Smooth muscle cell (in vitro differentiated cells): ENCODE measurements around the gene RPP21. TPM values are rescaled to one million over a fixed set of nuclear protein-coding genes. Genes with fewer than 3 reads are reported as not detected.

Experiments used
- DNase-seq: peaks from one replicate; lab custom pipeline; 2025; ENCODE audit not compliant: unreplicated experiment; lab: John Stamatoyannopoulos, UW
- H2AFZ ChIP-seq: fragments of 200-600 bp; sonication (generic); 2 replicates; pipeline ENCODE4 v1.6.0; 2016; ENCODE audit warnings: antibody characterized with exemption, low read depth, mild to moderate bottlenecking
- H3F3A ChIP-seq: fragments of 200-600 bp; sonication (generic); 2 replicates; pipeline ENCODE4 v1.6.0; 2017; ENCODE audit warnings: antibody characterized with exemption, low read depth
- H3K27ac ChIP-seq: fragments of 200-600 bp; sonication (generic); 2 replicates; pipeline ENCODE4 v1.5.1; 2016; ENCODE audit warnings: low read depth, mild to moderate bottlenecking
- H3K27me3 ChIP-seq: fragments of 200-600 bp; sonication (generic); 2 replicates; pipeline ENCODE4 v1.6.1; 2016; ENCODE audit warnings: low read depth, mild to moderate bottlenecking
- H3K36me3 ChIP-seq: fragments of 200-600 bp; sonication (generic); 2 replicates; pipeline ENCODE4 v1.5.1; 2016; ENCODE audit warnings: low read depth
- H3K4me1 ChIP-seq: fragments of 200-600 bp; sonication (generic); 2 replicates; pipeline ENCODE4 v1.5.1; 2016; ENCODE audit warnings: low read depth
- H3K4me2 ChIP-seq: fragments of 200-600 bp; sonication (generic); 2 replicates; pipeline ENCODE4 v1.6.0; 2016; ENCODE audit warnings: mild to moderate bottlenecking
- H3K4me3 ChIP-seq: fragments of 200-600 bp; sonication (generic); 2 replicates; pipeline ENCODE4 v1.5.1; 2016; ENCODE audit warnings: mild to moderate bottlenecking
- H3K79me2 ChIP-seq: fragments of 200-600 bp; sonication (generic); 2 replicates; pipeline ENCODE4 v1.6.0; 2016; ENCODE audit warnings: low read depth, mild to moderate bottlenecking
- H3K9ac ChIP-seq: fragments of 200-600 bp; sonication (generic); 2 replicates; pipeline ENCODE4 v1.6.0; 2016; ENCODE audit warnings: low read depth
- H3K9me3 ChIP-seq: fragments of 200-600 bp; sonication (generic); replicated peaks from 2 replicates; pipeline ENCODE4 v1.5.1; 2016; ENCODE audit warnings: low read depth
- H4K20me1 ChIP-seq: fragments of 200-600 bp; sonication (generic); 2 replicates; pipeline ENCODE4 v1.6.0; 2016; ENCODE audit warnings: low read depth
- CTCF ChIP-seq: fragments of 200-600 bp; sonication (generic); IDR thresholded peaks from 2 replicates; pipeline ENCODE4 v1.5.1; 2017; ENCODE audit warnings: borderline replicate concordance, mild to moderate bottlenecking, antibody characterized with exemption; ENCODE audit not compliant: insufficient read depth, poor library complexity, severe bottlenecking
- WGBS: methylation state at CpG from one replicate; pipeline ENCODE4 v1.1.7; 2016; ENCODE audit warnings: low lambda C conversion rate; 5-methylcytosine and 5-hydroxymethylcytosine counted together
- polyA plus RNA-seq: library from polyadenylated mRNA; unstranded; fragments of >200 nt; fragmentation: Nextera tagmentation; extraction: Ambion mirVana; gene quantifications from 2 replicates; pipeline ENCODE4 v1.2.1, GENCODE V29; 2016
- total RNA-seq: library from RNA; depleted of rRNA; stranded (reverse); fragments of >200 nt; gene quantifications from 2 replicates; pipeline ENCODE4 v1.2.3, GENCODE V29; 2014

Gene RPP21
- total and polyA plus RNA-seq, 2 experiments from 2014 or later: 66.3 to 77.5 TPM

- 10% methylated on average over 17 of the region's 17 CpGs for WGBS
- peak overlapping the region; percentile 99 for H3K9ac ChIP-seq
- H3K36me3 ChIP-seq: peaks cover 7% of the 10 kb centered on the region
- peaks cover 4% of the 10 kb centered on the region for H3F3A ChIP-seq
- H2AFZ ChIP-seq: no peak overlapping the region
- no peaks in the 10 kb centered on the region for H3K27me3 ChIP-seq
- peak overlapping the region; percentile 98 for H3K4me2 ChIP-seq
- peaks cover 35% of the 10 kb centered on the region for H3K79me2 ChIP-seq
- peaks cover 32% of the 10 kb centered on the region for H3K4me1 ChIP-seq
- no peak for TF ChIP-seq CTCF
- no peak for DNase-seq
- peak overlapping the region; percentile 92 for H3K4me3 ChIP-seq
- H3K27ac ChIP-seq: peak overlapping the region; percentile 100
- H4K20me1 ChIP-seq: peaks cover 29% of the 10 kb centered on the region
- H3K9me3 ChIP-seq: no peaks in the 10 kb centered on the region
These were observed 17.7 kb upstream of the RPP21 start for GRCh38 chr6:30327232-30327746.

- peaks cover 32% of the 10 kb centered on the region for H3K79me2 ChIP-seq
- TF ChIP-seq CTCF: no peak
- H3K4me3 ChIP-seq: no peak overlapping the region
- no peaks in the 10 kb centered on the region for H3K27me3 ChIP-seq
- peaks cover 4% of the 10 kb centered on the region for H3F3A ChIP-seq
- DNase-seq: no peak
- no peak overlapping the region for H2AFZ ChIP-seq
- peaks cover 19% of the 10 kb centered on the region for H4K20me1 ChIP-seq
- peak overlapping the region; percentile 100 for H3K27ac ChIP-seq
- H3K4me2 ChIP-seq: no peak overlapping the region
- peaks cover 14% of the 10 kb centered on the region for H3K36me3 ChIP-seq
- no peak overlapping the region for H3K9ac ChIP-seq
- peaks cover 27% of the 10 kb centered on the region for H3K4me1 ChIP-seq
- H3K9me3 ChIP-seq: no peaks in the 10 kb centered on the region
These were observed 16.6 kb upstream of the RPP21 start for GRCh38 chr6:30328397-30328796.

- no peak for TF ChIP-seq CTCF
- Histone ChIP-seq H3K27me3 (no peaks in the 10 kb centered on the region), H3K36me3 (peaks cover 14% of the 10 kb centered on the region), H2AFZ (no peak overlapping the region), H3K4me2 (no peak overlapping the region), H3K9ac (no peak overlapping the region), H3K4me1 (peaks cover 18% of the 10 kb centered on the region), H3K27ac (no peak overlapping the region), H3K79me2 (peaks cover 22% of the 10 kb centered on the region), H3F3A (peaks cover 4% of the 10 kb centered on the region), H3K4me3 (no peak overlapping the region), H4K20me1 (peaks cover 12% of the 10 kb centered on the region), H3K9me3 (no peaks in the 10 kb centered on the region)
- DNase-seq: no peak
- WGBS: 98% methylated on average over 12 of the region's 12 CpGs
These were observed 15.6 kb upstream of the RPP21 start for GRCh38 chr6:30329331-30329730.

GRCh38 chr6:30331981-30332380 is 13.0 kb upstream of the RPP21 start:
- H3K4me2 ChIP-seq: no peak overlapping the region
- H3K27me3 ChIP-seq: no peaks in the 10 kb centered on the region
- no peak overlapping the region for H3K9ac ChIP-seq
- H3K4me3 ChIP-seq: no peak overlapping the region
- peaks cover 6% of the 10 kb centered on the region for H3K4me1 ChIP-seq
- DNase-seq: no peak
- TF ChIP-seq CTCF: no peak
- no peaks in the 10 kb centered on the region for H4K20me1 ChIP-seq
- peaks cover 23% of the 10 kb centered on the region for H3K36me3 ChIP-seq
- WGBS: 92% methylated on average over 3 of the region's 3 CpGs
- peaks cover 6% of the 10 kb centered on the region for H3K79me2 ChIP-seq
- no peaks in the 10 kb centered on the region for H3F3A ChIP-seq
- no peaks in the 10 kb centered on the region for H3K9me3 ChIP-seq
- H3K27ac ChIP-seq: no peak overlapping the region
- H2AFZ ChIP-seq: no peak overlapping the region
